DND-41 (cell line): ENCODE results near the gene SLC25A10.
A peak's percentile ranks its signal among the peaks of the same experiment; 100 is the strongest.

Source experiments
- ATAC-seq: fragments of 200-7000 bp; cut with Tn5 transposase; 3 replicates; pipeline ENCODE4 v1.9.1; 2021; ENCODE audit warnings: low read depth; ENCODE audit not compliant: insufficient read depth
- DNase-seq: peaks from one replicate; pipeline ENCODE4 v3.0.0-alpha.2; 2020
- H2AFZ ChIP-seq: 2 replicates; pipeline ENCODE4 v1.6.0; 2012; ENCODE audit warnings: low read depth, low read length
- H3K27ac ChIP-seq: 2 replicates; pipeline ENCODE4 v1.5.1; 2012; ENCODE audit warnings: low read length, inconsistent platforms
- H3K27me3 ChIP-seq: fragments of 200-600 bp; sonication (generic); 2 replicates; pipeline ENCODE4 v1.6.0; 2012; ENCODE audit warnings: low read length, mild to moderate bottlenecking, inconsistent platforms; ENCODE audit not compliant: insufficient read depth, poor library complexity
- H3K36me3 ChIP-seq: 2 replicates; pipeline ENCODE4 v1.5.1; 2012; ENCODE audit warnings: low read length, inconsistent platforms; ENCODE audit not compliant: insufficient read depth
- H3K4me1 ChIP-seq: 2 replicates; pipeline ENCODE4 v1.5.1; 2012; ENCODE audit warnings: mild to moderate bottlenecking, low read length; ENCODE audit not compliant: insufficient read depth
- H3K4me2 ChIP-seq: 2 replicates; pipeline ENCODE4 v1.6.0; 2012; ENCODE audit warnings: mild to moderate bottlenecking, moderate library complexity, low read length, inconsistent platforms; ENCODE audit not compliant: insufficient read depth
- H3K4me3 ChIP-seq, 2 experiments: fragments of 200-600 bp in 1 of 2; shearing (Covaris generic) in 1 of 2; 2 replicates each; pipeline ENCODE4 v1.5.1; 2012 to 2016; ENCODE audit warnings: inconsistent platforms in 2 of 2, low read length in 2 of 2, mild to moderate bottlenecking in 2 of 2, low read depth in 1 of 2, moderate library complexity in 1 of 2
- H3K79me2 ChIP-seq: 2 replicates; pipeline ENCODE4 v1.6.0; 2012; ENCODE audit warnings: low read length, inconsistent platforms; ENCODE audit not compliant: insufficient read depth
- H3K9ac ChIP-seq: 2 replicates; pipeline ENCODE4 v1.6.0; 2012; ENCODE audit warnings: low read depth, mild to moderate bottlenecking, inconsistent platforms, low read length, moderate library complexity
- H3K9me3 ChIP-seq: 2 replicates; pipeline ENCODE4 v1.5.1; 2012; ENCODE audit warnings: low read length, moderate library complexity, mild to moderate bottlenecking, inconsistent platforms; ENCODE audit not compliant: insufficient read depth, severe bottlenecking
- H4K20me1 ChIP-seq: 2 replicates; pipeline ENCODE4 v1.6.0; 2012; ENCODE audit warnings: low read length; ENCODE audit not compliant: insufficient read depth
- EZH2 ChIP-seq: IDR thresholded peaks from 3 replicates; pipeline ENCODE4 v1.6.1; 2012; ENCODE audit warnings: borderline replicate concordance, low read depth, mild to moderate bottlenecking, moderate library complexity, low read length, inconsistent platforms; ENCODE audit not compliant: severe bottlenecking
- TF ChIP-seq, protein P1 (sequence below): IDR thresholded peaks from 2 replicates; pipeline ENCODE4 v1.5.1; 2012; ENCODE audit warnings: borderline replicate concordance, low read length, moderate library complexity, mild to moderate bottlenecking; ENCODE audit not compliant: poor library complexity, severe bottlenecking; ENCODE audit errors: extremely low read depth

SLC25A10 gene

GRCh38 chr17:81684442-81684911, 27.6 kb upstream of the SLC25A10 start:
- Histone ChIP-seq H3K79me2 (peaks cover 87% of the 10 kb centered on the region), H3K36me3 (peaks cover 67% of the 10 kb centered on the region), H4K20me1 (peaks cover 58% of the 10 kb centered on the region), H3K9ac (peak overlapping the region; percentile 97), H3K4me3 (peak overlapping the region; percentile 83 to 95; a peak in 3 of 4 replicates), H3K9me3 (no peaks in the 10 kb centered on the region), H3K27ac (peak overlapping the region; percentile 79), H3K4me1 (peaks cover 46% of the 10 kb centered on the region), H3K27me3 (no peaks in the 10 kb centered on the region), H3K4me2 (peak overlapping the region; percentile 88), H2AFZ (peak overlapping the region; percentile 67)
- ATAC-seq: no peak
- TF ChIP-seq, protein P1, sequence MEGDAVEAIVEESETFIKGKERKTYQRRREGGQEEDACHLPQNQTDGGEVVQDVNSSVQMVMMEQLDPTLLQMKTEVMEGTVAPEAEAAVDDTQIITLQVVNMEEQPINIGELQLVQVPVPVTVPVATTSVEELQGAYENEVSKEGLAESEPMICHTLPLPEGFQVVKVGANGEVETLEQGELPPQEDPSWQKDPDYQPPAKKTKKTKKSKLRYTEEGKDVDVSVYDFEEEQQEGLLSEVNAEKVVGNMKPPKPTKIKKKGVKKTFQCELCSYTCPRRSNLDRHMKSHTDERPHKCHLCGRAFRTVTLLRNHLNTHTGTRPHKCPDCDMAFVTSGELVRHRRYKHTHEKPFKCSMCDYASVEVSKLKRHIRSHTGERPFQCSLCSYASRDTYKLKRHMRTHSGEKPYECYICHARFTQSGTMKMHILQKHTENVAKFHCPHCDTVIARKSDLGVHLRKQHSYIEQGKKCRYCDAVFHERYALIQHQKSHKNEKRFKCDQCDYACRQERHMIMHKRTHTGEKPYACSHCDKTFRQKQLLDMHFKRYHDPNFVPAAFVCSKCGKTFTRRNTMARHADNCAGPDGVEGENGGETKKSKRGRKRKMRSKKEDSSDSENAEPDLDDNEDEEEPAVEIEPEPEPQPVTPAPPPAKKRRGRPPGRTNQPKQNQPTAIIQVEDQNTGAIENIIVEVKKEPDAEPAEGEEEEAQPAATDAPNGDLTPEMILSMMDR: no peak
- no peak for TF ChIP-seq EZH2
- DNase-seq: no peak

- peaks cover 46% of the 10 kb centered on the region for H3K4me1 ChIP-seq
- H4K20me1 ChIP-seq: peaks cover 63% of the 10 kb centered on the region
- H3K4me2 ChIP-seq: peak overlapping the region; percentile 88
- peaks cover 89% of the 10 kb centered on the region for H3K79me2 ChIP-seq
- TF ChIP-seq EZH2: no peak
- TF ChIP-seq, protein P1: no peak
- no peak overlapping the region for H2AFZ ChIP-seq
- peak; percentile 44 for DNase-seq
- peak overlapping the region; percentile 83 to 95; a peak in 3 of 4 replicates for H3K4me3 ChIP-seq
- H3K36me3 ChIP-seq: peaks cover 73% of the 10 kb centered on the region
- peak overlapping the region; percentile 97 for H3K9ac ChIP-seq
- H3K27ac ChIP-seq: peak overlapping the region; percentile 79
- ATAC-seq: no peak
- no peaks in the 10 kb centered on the region for H3K27me3 ChIP-seq
- H3K9me3 ChIP-seq: no peaks in the 10 kb centered on the region
Observed at GRCh38 chr17:81685108-81685507, 27.0 kb upstream of the SLC25A10 start.

DNA sequence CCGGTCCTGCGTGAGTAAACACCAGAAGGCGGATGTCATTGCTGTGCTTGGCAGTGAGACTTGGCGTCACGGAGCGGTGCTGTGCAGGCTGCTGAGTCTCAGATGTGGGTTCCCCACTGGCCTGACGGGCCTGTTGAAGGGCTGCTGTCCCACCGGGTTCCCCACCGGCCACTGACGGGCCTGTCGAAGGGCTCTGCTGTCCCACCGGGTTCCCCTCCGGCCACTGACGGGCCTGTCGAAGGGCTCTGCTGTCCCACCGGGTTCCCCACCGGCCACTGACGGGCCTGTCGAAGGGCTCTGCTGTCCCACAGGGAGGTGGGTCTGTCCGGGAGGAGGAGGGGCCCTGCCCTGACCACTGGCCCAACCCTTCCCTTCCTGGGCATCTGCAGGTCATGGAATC, 25.5 kb upstream of the SLC25A10 start:
- ATAC-seq (no peak), DNase-seq (no peak)
- Histone ChIP-seq H2AFZ (no peak overlapping the region), H3K4me2 (peak overlapping the region; percentile 88; the same call in 1 of the 2 replicates), H3K4me3 (no peak overlapping the region), H3K4me1 (peaks cover 42% of the 10 kb centered on the region), H3K36me3 (peaks cover 80% of the 10 kb centered on the region), H3K79me2 (peaks cover 79% of the 10 kb centered on the region), H3K27me3 (no peaks in the 10 kb centered on the region), H3K9me3 (no peaks in the 10 kb centered on the region), H3K9ac (no peak overlapping the region), H3K27ac (no peak overlapping the region), H4K20me1 (peaks cover 72% of the 10 kb centered on the region)
- TF ChIP-seq EZH2: no peak
- TF ChIP-seq, protein P1: no peak
